GM19328 (cell line): Measurements from ENCODE around the gene ZNF12.
"Not testable (repeated sequence)": the region's sequence is repeated elsewhere in the genome, so short reads cannot be mapped to it uniquely, and the experiment has no call there.

Experiments used
- ATAC-seq: cut with Tn5 transposase; IDR thresholded peaks from one replicate; pipeline ENCODE4 v1.9.1; 2021; ENCODE audit warnings: mild to moderate bottlenecking, moderate library complexity; ENCODE audit not compliant: unreplicated experiment

ZNF12 gene

GRCh38 chr7:6700793-6701192 lies 6.0 kb downstream of the ZNF12 start:
- no peak for ATAC-seq

DNA sequence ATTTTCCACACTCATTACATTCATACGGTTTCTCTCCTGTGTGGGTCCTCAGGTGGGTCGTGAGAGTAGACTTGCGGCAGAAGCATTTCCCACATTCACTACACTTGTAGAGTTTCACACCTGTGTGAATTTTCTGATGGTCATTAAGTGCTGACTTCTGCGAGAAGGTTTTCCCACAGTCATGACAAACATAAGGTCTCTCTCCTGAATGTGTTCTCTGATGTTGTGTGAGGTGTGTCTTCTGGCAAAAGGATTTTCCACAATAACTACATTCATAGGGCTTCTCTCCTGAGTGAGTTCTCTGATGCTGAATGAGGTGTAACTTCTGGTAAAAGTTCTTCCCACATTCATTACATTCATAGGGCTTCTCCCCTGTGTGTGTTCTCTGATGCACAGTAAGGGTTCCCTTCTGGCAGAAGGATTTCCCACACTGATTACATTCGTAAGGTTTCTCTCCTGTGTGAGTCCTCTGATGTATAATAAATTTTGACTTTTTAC lies 15.1 kb downstream of the ZNF12 start:
- ATAC-seq: no peak

- ATAC-seq: no peak
Measured at GRCh38 chr7:6691103-6691502, 15.6 kb downstream of the ZNF12 start.

DNA sequence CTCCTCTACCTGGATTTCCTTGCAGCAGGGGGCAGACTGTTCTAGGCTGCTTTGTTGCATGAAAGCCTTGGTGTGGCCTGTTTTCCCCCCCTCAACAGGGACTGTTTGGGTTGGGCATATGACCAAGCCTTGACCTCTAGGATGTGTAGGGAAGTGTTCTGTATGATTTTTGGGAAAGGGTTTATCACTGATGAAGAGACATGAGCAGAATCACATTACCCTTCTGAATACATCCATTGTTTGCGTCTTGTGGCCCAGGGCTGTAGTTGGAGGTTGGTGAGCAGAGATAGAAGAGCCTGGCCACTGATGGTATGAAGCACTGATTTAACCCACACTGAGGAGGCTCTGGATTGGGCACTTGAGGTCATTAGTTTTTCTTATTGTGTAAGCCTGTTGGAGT lies 26.6 kb downstream of the ZNF12 start:
- ATAC-seq: no peak

DNA sequence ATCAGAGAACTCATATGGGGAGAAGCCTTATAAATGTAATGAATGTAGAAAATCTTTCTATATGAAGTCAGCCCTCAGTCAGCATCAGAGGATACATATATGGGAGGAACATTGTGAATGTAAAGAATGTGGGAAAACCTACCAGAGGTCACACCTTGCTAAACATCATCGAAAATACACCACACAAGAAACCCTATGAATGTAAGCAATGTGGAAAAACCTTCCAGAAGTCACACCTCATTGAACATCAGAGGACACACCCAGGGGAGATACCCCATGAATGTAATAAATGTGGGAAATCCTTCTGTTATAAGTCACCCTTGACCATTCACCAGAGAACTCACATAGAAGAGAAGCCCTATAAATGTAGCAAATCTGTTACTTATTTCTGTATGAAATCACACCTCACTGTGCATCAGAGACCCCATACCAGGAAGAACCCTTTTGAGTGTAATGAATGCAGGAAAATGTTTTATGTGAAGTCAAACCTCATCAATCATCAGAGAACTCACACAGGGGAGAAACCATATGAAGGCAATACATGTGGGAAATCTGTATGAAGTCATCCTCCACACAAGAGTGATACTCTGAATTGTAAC lies 30.8 kb downstream of the ZNF12 start:
- no peak for ATAC-seq

- not testable (repeated sequence) for ATAC-seq
Measured at GRCh38 chr7:6670851-6671250, 35.9 kb downstream of the ZNF12 start.

- ATAC-seq: no peak
Measured at GRCh38 chr7:6658618-6659345, 48.0 kb downstream of the ZNF12 start.

DNA sequence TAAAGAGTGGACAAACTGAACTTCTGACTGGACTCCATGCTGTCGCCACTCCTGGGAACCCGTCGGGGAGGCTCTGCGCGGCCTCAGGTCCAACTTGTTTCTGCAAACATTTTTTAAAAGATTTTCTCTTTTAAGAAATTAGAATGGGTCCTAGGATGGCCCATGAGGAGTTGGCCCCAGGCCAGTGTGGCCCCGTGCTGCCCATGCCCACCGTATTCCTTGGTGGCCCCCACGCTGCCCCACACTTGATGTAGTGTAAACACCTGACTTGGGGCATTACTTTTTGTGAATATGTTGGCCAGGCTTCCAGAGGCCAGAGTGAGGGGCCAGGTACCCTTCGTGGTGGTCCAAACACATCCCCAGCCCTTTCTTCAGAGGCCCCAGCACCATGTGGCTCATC lies 50.3 kb downstream of the ZNF12 start:
- no peak for ATAC-seq

DNA sequence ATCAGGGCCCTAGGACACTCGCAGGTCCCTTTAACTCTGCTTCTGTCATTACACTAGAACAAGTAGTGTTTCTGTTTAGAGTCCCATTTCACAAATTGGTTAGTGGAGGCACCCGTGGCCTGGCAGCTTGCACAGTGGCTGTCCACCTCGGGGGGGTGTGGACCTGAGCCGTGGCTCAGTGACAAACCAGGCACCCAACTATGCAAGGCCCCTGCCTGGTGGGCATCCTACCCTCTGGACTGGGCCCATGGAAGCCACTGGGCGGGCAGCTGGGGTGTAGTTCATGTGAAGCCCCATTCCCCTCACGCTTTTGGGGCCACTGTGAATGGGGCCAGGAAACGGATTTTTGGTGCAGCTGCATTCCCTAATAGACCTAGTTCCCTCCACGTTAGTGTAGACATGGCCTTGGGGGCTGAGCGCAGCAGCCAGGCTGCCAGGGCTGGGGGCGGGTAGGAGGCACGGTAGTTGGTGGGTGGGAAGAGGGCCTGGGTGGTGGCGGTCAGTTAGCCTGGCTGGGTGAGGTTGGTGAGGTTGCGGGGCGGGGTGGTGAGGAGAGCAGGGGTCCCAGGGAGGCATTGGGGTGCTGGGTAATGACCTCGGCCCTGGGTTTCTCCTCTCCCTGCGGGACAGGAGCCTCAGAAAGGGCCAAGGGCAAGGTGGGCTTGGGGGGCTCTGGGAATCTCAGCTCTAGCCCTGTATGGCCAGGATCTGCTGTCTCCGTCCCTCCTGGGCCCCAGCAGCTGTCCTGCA lies 50.9 kb downstream of the ZNF12 start:
- ATAC-seq: no peak

- no peak for ATAC-seq
Measured at GRCh38 chr7:6654842-6655610, 51.7 kb downstream of the ZNF12 start.

DNA sequence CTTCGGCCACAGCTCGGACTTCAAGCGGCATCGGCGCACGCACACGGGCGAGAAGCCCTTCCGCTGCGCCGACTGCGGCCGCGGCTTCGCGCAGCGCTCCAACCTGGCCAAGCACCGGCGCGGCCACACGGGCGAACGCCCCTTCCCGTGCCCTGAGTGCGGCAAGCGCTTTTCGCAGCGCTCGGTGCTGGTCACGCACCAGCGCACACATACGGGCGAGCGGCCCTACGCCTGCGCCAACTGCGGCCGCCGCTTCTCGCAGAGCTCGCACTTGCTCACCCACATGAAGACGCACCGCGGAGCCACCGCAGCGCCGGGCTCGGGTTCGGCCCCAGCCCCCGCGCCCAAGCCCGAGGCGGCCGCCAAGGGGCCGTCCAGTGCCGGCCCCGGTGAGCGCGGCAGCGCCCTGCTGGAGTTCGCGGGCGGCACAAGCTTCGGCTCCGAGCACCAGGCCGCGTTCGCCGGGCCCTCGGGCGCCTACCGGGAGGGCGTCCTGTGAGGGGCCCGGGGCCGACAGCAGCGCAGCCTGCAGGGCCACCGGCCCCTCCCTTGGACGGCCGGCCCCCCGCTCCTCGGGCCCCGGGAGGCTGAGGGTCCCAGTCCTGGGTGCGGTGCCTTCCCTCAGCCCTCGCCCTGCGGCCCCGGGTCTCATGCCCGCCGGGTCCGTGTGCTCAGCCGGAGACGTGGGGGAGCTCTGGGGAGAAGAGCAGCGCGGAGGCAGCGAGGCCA lies 52.5 kb downstream of the ZNF12 start:
- ATAC-seq: no peak

DNA sequence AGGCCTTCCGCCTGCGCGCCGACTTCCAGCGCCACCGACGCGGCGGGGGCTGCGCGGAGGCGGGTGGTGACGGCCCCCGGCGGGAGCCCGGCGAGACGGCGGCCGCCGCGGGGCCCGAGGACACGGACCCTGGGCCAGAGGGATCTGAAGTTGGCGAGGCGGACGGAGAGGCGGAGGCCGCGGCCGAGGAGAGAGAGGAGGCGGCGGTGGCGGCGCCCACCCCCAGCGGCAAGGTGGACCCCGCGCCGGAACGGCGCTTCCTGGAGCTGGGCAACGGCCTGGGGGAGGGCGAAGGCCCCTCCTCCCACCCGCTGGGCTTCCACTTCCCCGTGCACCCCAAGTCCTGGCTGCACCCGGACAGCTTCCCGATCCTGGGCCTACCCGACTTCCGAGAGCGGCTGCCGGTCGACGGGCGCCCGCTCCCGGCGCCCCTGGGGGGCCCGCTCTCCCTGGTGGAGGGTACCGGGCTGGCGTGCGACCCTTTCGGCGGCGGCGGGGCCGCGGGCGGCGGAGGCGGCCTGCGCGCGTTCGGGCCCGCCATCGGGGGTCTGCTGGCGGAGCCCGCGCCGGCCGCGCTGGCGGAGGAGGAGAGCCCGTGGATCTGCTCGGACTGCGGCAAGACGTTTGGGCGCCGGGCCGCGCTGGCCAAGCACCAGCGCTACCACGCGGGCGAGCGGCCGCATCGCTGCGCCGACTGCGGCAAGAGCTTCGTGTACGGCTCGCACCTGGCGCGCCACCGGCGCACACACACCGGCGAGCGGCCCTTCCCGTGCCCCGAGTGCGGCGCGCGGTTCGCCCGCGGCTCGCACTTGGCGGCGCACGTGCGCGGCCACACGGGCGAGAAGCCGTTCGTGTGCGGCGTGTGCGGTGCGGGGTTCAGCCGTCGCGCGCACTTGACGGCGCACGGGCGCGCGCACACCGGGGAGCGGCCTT lies 53.4 kb downstream of the ZNF12 start:
- no peak for ATAC-seq

DNA sequence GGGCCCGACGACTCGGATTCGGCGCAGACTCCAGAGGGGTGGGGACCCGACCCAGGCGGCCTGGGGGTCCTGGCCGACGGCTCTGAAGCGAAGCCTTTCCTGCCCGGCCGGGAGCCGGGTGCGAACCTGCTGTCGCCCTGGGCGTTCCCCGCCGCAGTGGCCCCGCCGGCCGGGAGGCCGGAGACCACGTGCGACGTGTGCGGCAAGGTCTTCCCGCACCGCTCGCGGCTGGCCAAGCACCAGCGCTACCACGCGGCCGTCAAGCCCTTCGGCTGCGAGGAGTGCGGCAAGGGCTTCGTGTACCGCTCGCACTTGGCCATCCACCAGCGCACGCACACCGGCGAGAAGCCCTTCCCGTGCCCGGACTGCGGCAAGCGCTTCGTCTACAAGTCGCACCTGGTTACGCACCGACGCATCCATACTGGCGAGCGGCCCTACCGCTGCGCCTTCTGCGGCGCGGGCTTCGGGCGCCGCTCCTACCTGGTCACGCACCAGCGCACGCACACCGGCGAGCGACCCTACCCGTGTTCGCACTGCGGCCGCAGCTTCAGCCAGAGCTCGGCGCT lies 54.2 kb downstream of the ZNF12 start:
- no peak for ATAC-seq

- no peak for ATAC-seq
Measured at GRCh38 chr7:6651851-6652445, 54.8 kb downstream of the ZNF12 start.

- ATAC-seq: no peak
Measured at GRCh38 chr7:6650521-6651011, 56.2 kb downstream of the ZNF12 start.

DNA sequence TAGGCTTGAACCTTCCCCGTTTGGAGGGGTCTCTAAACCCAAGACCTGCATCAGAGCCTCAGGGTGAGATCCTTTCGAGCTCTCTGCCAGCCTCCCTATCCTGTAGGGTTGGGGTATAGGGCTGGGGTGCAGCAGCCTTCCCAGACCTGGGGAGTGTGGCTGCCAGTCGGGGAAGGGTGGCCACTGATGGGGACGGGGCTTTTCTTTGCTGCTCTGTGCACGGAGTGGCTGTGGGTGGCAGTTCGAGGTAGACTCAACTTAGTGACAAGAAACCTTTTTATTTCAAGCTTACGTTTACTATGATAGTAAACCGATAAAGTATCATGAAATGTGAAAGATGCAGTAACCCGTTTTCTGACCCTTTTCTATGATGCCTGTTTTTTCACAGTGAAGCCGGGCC lies 56.7 kb downstream of the ZNF12 start:
- ATAC-seq: no peak

GRCh38 chr7:6649241-6649961 lies 57.3 kb downstream of the ZNF12 start:
- ATAC-seq: no peak

DNA sequence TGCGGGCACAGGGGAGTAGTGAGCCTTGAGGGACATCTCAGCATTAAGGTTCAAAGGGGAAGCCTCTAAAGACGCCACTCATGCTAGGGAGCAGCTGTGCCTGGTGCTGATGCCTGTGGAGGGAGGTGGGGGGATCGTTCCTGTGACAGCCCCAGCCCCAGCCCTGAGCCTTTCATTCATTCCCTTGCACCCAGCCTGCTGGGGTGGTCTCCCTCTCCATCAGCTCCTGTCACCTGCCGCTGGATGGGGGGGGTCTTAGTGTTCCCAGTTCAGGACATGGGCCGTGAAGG lies 58.0 kb downstream of the ZNF12 start:
- no peak for ATAC-seq
